Astrocyte of the spinal cord (primary cell): ENCODE measurements around the gene IFRD2.

ENCODE experiments used
- DNase-seq: peaks from one replicate; pipeline ENCODE4 v3.0.0; 2011; ENCODE audit warnings: low read depth, low spot score
- H3K4me3 ChIP-seq: 2 replicates; pipeline ENCODE4 v1.5.1; 2011; ENCODE audit warnings: low read depth, mild to moderate bottlenecking, low read length, moderate library complexity
- CTCF ChIP-seq: IDR thresholded peaks from 2 replicates; pipeline ENCODE4 v1.5.1; 2012; ENCODE audit warnings: low read depth, mild to moderate bottlenecking, low read length, inconsistent platforms
- in situ Hi-C: cut with HindIII; loops from 2 replicates; pipeline ENCODE4 v1.10.0; 2017; ENCODE audit warnings: low sequenced_read_pairs

The IFRD2 gene

GRCh38 chr3:50323614-50324199 is 31.5 kb upstream of the IFRD2 start:
- H3K4me3 ChIP-seq: no peak overlapping the region
- DNase-seq: no peak
- TF ChIP-seq CTCF: no peak
- in situ Hi-C loops: no loop called here

- TF ChIP-seq CTCF: no peak
- no peak for DNase-seq
- no peak overlapping the region for H3K4me3 ChIP-seq
- in situ Hi-C loops: no loop called here
Observed at GRCh38 chr3:50323092-50323600, 30.9 kb upstream of the IFRD2 start.

GRCh38 chr3:50322386-50323091 is 30.3 kb upstream of the IFRD2 start, which contains the start of gene HYAL2:
Gene HYAL2 (minus strand): TSS chr3:50322745. CDS start chr3:50320489, 2,256 bp downstream.
- DNase-seq: no peak
- no peak for TF ChIP-seq CTCF
- in situ Hi-C loops: no loop called here

GRCh38 chr3:50322115-50322385 is 29.8 kb upstream of the IFRD2 start:
- DNase-seq: no peak
- peak overlapping the region; percentile 70 for H3K4me3 ChIP-seq
- TF ChIP-seq CTCF: no peak
- in situ Hi-C loops: no loop called here

More at GRCh38 chr3:50322386-50323091, 30.3 kb upstream of the IFRD2 start, which contains the start of gene HYAL2:
- peak within 1 kb of the TSS; percentile 70 for H3K4me3 ChIP-seq

- H3K4me3 ChIP-seq: peak overlapping the region; percentile 70
- in situ Hi-C loops: no loop called here
- DNase-seq: peak; percentile 91
- TF ChIP-seq CTCF: peak; percentile 60
Observed at GRCh38 chr3:50321336-50322114, 29.3 kb upstream of the IFRD2 start.

GRCh38 chr3:50320853-50321335 is 28.7 kb upstream of the IFRD2 start:
- peak; percentile 66 for DNase-seq
- in situ Hi-C loops: no loop called here

More at GRCh38 chr3:50320853-50321335, 28.7 kb upstream of the IFRD2 start:
- H3K4me3 ChIP-seq: peak overlapping the region; percentile 70
- TF ChIP-seq CTCF: no peak
